Measurements from ENCODE around the gene LZTR1. TPM values are rescaled to one million over a fixed set of nuclear protein-coding genes. Genes with fewer than 3 reads are reported as not detected.
"Not testable (repeated sequence)": the region's sequence is repeated elsewhere in the genome, so short reads cannot be mapped to it uniquely, and the experiment has no call there.

The LZTR1 gene
- total RNA-seq, 1 donor from 2014 or later = 18.1 TPM

GRCh38 chr22:20970939-20971657 is 11.0 kb upstream of the LZTR1 start:
- H3K9me3 ChIP-seq (replicated peaks) = no peaks in the 10 kb centered on the region
- no peak for TF ChIP-seq CTCF (IDR thresholded peaks at IDR 0.05; ENCODE audit: borderline replicate concordance)
- H3K36me3 ChIP-seq = no peaks in the 10 kb centered on the region
- no peak overlapping the region for H3K4me3 ChIP-seq
- no peaks in the 10 kb centered on the region for H3K4me1 ChIP-seq
- intact Hi-C loops (cut with micrococcal nuclease) = no loop called here
- H3K27ac ChIP-seq (replicated peaks) = no peak overlapping the region
- H3K27me3 ChIP-seq (ENCODE audit: low read depth) = peaks cover 16% of the 10 kb centered on the region
- no peak for DNase-seq

GRCh38 chr22:20972014-20972694 is 9.9 kb upstream of the LZTR1 start:
- intact Hi-C loops (cut with micrococcal nuclease); H3K27ac ChIP-seq (replicated peaks); H3K9me3 ChIP-seq (replicated peaks); H3K4me3 ChIP-seq; H3K4me1 ChIP-seq; DNase-seq; H3K36me3 ChIP-seq: not testable (repeated sequence)
- peaks cover 16% of the 10 kb centered on the region for H3K27me3 ChIP-seq (ENCODE audit: low read depth)

GRCh38 chr22:20972933-20973577 is 9.0 kb upstream of the LZTR1 start:
- Histone ChIP-seq H3K27ac (replicated peaks) (no peak overlapping the region), H3K4me1 (no peaks in the 10 kb centered on the region), H3K4me3 (no peak overlapping the region), H3K36me3 (no peaks in the 10 kb centered on the region), H3K27me3 (ENCODE audit: low read depth) (peaks cover 16% of the 10 kb centered on the region), H3K9me3 (replicated peaks) (no peaks in the 10 kb centered on the region)
- no peak for TF ChIP-seq CTCF (IDR thresholded peaks at IDR 0.05; ENCODE audit: borderline replicate concordance)
- no peak for DNase-seq
- intact Hi-C loops (cut with micrococcal nuclease) = no loop called here

- DNase-seq = no peak
- H3K27me3 ChIP-seq (ENCODE audit: low read depth) = peaks cover 16% of the 10 kb centered on the region
- peaks cover 7% of the 10 kb centered on the region for H3K9me3 ChIP-seq (replicated peaks)
- no peaks in the 10 kb centered on the region for H3K4me1 ChIP-seq
- H3K36me3 ChIP-seq = no peaks in the 10 kb centered on the region
- intact Hi-C loops (cut with micrococcal nuclease) = no loop called here
- TF ChIP-seq CTCF (IDR thresholded peaks at IDR 0.05; ENCODE audit: borderline replicate concordance) = no peak
- no peak overlapping the region for H3K4me3 ChIP-seq
- no peak overlapping the region for H3K27ac ChIP-seq (replicated peaks)
Observed at GRCh38 chr22:20973634-20974286, 8.3 kb upstream of the LZTR1 start.

DNA sequence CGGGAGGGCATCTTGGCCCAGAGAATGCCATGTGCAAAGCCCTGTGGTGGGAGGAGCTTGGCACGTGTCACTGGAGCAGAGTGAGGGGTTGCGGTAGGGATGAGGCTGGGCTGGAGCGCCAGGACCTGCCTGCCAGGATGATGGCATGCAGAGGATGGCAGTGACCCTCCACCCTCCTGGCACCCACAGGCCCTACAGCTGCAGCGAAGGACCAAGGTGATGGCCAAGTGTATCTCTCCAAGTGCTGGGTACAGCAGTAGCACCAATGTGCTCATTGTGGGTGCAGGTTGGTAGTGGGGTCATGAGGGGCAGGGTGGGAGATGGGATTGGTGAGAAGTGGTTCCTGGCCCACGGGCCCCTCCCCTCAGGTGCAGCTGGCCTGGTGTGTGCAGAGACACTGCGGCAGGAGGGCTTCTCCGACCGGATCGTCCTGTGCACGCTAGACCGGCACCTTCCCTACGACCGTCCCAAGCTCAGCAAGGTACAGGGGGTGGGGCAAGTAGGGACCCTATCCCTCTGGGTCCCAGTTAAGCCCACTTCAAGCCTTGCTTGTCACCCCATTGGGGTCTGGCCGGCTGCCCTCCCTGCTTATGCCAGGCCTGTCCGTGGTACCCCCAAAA is 7.7 kb upstream of the LZTR1 start:
- H3K4me1 ChIP-seq = peaks cover 3% of the 10 kb centered on the region
- H3K9me3 ChIP-seq (replicated peaks) = peaks cover 7% of the 10 kb centered on the region
- intact Hi-C loops (cut with micrococcal nuclease) = no loop called here
- no peak for TF ChIP-seq CTCF (IDR thresholded peaks at IDR 0.05; ENCODE audit: borderline replicate concordance)
- H3K27ac ChIP-seq (replicated peaks) = no peak overlapping the region
- no peak overlapping the region for H3K4me3 ChIP-seq
- H3K36me3 ChIP-seq = no peaks in the 10 kb centered on the region
- peaks cover 16% of the 10 kb centered on the region for H3K27me3 ChIP-seq (ENCODE audit: low read depth)
- DNase-seq = no peak

All from left ventricle myocardium inferior (tissue), 1 donor.